SK-N-DZ (cell line): Measurements from ENCODE around the gene HSPG2.
"Not testable (repeated sequence)": the region's sequence is repeated elsewhere in the genome, so short reads cannot be mapped to it uniquely, and the experiment has no call there.

Experiments
- DNase-seq: peaks from one replicate; pipeline ENCODE4 v3.0.0-alpha.2; 2015; ENCODE audit warnings: low spot score

HSPG2 gene

DNA sequence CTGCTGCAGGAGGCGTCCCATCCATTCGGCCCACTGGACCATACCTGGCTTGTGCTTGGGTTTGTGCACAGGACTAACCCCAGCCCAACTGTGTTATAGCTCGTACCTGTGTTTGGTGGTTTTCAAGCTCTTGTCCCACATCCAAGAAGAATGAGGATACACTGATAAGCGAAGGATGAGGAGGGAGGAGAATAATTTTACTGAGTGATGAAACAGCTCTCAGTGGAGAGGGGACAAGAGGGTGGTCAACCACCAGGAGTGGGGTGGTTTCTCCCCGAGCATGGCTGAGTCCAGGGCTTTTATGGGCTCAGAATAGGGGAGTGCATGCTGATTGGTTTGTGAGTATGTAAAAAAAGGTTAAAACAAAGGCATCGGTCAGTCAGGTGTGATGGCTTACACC is 142.0 kb downstream of the HSPG2 start:
- DNase-seq = no peak

DNA sequence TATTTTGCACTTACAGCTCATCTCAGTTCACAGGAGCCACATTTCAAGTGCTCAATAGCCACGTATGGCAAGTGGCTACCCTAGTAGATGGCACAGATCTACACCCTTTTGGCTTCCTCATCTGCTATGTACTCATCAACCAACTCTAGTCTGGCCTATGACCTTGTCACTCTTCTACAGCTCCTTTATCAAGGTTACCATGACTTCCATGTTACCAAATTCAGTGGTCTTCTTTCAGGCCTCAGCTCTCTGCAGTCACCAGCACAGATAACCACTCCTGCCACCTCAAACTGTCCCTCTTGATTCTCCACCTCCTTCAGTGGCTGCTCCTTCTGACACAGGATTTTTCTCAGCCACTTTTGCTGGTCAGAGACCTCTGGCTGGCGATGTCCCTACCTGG is 142.5 kb downstream of the HSPG2 start:
- DNase-seq = no peak

DNA sequence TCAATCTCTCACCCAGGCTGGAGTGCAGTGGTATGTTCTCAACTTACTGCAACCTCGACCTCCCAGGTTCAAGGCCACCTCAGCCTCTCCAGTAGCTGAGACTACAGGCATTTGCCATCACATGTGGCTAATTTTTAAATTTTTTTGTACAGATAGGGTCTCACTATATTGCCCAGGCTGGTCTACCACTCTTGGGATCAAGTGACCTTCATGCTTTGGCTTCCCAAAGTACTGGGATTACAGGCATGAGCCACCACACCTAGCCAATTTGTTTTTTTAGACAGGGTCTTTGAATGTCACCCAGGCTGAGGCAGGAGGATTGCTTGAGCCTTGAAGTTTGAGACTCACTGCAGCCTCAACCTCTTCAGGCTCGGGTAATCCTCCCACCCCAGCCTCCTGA is 144.0 kb downstream of the HSPG2 start:
- DNase-seq = no peak

DNA sequence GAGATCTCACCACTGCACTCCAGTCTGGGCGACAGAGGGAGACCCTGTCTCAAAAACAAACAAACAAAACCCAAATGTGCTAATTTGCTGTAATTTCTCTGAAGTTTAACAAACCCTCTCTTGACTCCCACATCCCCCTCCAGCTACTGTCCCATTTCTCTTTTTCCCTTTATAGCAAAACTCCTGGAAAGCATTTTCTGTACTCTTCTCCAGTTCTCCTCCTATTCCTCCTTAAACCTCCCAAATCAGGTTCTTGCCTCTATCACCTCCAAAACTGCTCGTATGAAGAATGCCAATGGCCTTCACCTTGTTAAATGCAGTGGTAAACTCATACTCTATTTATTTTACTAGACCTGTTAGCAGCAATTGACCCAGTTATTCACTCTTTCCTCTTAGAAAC is 150.5 kb downstream of the HSPG2 start:
- DNase-seq = no peak

DNA sequence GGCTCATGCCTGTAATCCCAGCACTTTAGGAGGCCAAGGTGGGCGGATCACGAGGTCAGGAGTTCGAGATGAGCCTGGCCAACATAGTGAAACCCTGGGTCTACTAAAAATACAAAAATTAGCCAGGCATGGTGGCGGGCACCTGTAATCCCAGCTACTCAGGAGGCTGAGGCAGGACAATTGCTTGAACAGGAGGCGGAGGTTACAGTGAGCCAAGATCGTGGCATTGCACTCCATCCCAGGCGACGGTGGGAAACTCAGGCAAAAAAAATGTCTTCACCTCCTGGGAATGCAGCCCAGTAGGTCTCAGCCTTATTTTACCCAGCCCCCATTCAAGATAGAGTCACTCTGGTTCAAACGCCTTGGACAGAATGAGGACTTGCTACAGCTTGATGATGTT is 151.3 kb downstream of the HSPG2 start:
- not testable (repeated sequence) for DNase-seq

DNA sequence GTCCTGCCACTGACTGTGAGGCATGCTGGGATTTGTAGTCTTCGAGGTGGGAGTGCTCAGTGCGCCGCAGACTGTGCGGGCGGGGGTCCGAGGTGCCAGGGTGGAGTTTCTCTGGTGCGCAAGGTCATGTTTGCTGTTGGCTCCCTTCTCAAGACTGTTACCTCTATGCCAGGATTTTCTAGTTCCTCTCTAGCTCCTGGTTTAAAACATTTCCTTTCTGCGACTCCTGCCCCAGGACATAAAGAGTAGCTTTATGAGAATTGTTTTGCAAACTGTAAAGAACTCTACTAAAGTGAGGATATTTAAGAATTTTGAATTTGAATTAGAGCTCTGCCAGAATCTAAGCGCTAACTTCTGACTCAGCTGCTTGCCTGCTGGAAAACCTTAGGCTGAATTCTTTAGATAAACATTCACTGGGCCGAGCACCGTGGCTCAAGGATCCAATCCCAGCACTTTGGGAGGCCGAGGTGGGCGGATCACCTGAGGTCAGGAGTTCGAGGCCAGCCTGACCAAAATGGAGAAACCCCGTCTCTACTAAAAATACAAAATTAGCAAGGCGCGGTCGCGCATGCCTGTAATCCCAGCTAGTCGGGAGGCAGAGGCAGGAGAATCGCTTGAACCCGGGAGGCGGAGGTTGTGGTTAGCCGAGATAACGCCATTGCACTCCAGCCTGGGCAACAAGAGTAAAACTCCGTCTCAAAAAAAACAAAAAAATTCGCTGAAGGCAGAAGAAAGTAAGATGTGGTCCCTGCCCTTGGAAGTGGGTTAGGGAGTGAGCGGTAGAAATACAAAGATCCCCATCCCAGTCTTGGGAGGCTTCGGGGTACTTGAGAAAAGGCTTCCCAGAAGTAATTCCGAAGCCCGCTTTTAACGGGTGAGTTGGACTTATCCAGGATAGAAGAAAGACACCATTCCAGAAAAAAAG is 153.2 kb downstream of the HSPG2 start:
- peak; percentile 95 for DNase-seq

DNA sequence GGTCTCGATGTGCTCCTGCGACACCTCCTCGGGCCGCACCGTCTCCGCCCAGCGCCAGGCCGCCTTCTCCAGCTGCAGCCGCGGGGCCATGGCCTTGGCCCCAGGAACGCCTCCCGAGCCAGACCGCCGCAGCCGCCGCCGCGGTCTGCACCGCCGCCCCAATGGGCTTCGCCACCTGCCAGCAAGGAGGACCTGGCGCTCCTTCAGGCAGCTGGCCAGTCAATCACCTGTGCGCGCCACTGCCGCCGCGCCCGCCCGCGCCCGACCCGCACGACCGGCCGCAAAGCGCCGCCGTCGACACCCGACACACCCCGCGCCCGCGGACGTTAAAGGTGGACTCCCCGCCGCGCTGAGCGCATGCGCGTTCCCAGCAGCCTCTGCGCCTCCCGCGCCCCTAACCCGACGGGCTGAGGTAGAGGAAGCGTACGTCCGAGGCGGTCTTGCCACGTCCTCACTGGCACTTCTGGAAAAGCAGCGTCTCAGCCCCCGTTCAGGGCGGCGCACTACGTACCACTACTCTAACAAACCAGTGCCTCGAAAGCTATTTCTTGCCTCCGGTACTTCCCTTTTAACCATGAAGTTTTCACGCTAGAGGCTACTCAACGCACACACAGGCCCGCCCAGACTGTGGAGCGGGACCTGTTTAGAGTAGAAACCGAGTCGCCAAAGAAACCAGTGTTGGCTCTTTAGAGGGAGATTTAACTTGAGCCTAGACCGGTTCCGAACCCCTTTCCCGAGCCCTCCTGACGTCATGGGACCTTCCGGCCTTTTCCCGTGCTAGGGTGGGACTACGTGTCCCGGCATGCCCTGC is 154.0 kb downstream of the HSPG2 start, which contains the start of gene USP48:
Gene USP48 (minus strand): TSS at position 282 of the 811 bp plus-strand sequence. CDS start 192 bp downstream, at position 90.
- DNase-seq = peak; percentile 95

DNA sequence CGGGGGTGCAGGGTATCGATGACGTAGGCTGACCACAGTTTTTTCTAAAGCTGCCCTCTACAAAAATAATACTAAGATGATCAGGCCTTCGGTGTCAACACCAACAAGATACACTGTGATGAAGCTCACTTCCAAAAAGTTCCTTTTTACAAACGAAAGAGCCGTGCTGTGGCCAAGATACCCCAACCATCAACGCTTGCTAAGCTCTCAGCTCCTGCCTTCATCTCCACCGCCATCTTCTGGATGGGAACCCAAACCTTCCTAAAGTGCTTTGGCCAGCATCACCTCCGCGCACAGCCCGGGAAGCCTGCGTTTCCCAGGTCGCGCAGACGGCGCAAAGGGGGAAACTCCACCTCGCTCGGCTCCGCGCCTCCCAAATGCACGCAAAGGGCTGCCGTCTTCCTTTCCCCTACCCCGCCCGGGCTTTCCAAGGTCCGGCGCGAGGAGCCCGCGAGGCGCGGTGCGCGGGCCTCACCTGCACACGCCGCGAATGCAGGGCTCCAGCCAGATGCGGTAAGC is 154.7 kb downstream of the HSPG2 start:
- DNase-seq = peak; percentile 43

DNA sequence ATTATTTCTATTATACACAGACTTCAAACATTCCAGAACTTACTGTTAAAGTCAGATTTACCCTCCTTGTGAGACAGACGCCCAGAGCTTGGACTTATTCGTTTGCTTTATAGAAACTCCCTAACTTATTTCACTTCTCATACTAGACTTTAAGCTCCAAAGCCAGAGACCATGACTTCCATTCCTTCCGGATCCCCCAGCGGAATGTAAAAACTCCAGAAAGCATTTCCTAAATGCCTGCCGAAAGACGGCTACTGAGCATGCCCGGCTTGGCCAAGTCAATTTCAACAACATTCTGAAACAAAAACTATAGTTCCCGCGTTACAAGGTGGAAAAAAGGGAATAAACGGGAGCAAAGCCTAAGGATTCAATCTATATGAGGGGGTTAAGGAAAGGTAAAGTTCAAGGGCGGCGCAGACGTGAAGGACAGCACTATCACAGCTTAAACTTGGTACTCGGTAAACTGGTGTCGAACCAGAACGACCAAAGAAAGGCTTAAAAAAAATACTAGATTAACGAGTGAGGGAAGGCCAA is 155.2 kb downstream of the HSPG2 start:
- DNase-seq = peak; percentile 5

DNA sequence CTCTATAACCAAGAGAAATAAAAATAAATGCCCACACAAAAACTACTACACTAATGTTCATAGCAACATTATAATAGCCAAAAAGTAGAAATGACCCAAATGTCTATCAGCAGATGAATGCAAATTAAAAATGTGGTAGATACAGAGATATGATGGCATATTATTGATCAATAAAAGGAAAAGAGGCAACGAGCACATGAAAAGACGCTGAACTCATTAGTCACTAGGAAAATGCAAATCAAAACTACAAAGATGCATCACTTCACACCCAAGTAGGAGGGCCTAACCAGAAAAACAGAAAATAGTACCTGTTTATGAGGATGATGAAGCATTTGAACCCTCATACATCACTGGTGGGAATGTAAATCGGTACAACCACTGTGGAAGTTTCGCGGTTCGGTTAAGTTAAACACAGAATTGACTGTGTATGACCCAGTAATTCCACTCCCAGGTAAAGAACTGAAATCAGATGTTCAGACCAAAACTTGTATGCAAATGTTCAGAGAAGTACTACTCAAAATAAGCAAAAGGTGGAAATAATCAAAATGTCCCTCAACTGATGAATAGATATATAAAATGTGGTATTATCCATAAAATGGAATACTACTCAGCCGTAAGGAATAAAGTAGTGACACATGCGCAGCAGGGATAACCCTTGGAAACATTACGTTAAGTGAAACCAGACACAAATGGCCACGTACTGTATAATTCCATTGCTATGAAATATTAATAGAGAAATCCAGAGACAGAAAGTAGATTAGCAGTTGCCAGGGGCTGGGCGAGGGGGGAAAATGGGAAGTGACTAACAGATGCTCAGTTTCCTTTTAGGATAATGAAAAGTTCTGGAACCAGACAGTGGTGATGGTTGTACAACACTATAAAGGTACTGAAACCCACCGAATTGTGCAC is 157.2 kb downstream of the HSPG2 start:
- no peak for DNase-seq

DNA sequence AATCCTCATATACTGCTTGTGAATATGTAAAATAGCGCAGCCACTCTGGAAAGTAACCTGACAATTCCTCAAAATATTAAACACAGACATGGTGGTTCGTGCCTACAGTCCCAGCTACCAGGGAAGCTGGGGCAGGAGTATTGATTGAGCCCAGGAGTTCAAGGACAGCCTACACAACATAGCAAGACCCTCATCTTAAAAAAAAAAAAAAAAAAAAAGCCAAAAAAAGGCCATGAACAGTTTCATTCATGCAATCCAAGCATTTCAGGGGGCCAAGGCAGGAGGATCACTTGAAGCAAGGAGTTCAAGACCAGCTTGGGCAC is 158.7 kb downstream of the HSPG2 start:
- DNase-seq = no peak

DNA sequence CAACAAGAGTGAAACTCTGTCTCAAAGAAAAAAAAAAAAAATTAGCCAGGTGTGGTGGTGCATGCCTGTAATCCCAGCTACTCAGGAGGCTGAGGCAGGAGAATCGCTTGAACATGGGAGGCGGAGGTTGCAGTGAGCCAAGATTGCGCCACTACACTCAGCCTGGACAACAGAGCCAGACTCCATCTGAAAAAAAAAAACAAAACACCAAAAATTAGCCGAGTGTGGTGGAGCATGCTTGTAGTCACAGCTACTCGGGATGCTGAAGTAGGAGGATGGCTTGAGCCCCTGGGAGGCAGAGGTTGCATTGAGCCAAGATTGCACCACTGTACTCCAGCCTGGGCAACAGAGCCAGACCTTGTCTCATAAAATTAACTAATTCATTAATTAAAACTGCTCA is 160.2 kb downstream of the HSPG2 start:
- DNase-seq = not testable (repeated sequence)

DNA sequence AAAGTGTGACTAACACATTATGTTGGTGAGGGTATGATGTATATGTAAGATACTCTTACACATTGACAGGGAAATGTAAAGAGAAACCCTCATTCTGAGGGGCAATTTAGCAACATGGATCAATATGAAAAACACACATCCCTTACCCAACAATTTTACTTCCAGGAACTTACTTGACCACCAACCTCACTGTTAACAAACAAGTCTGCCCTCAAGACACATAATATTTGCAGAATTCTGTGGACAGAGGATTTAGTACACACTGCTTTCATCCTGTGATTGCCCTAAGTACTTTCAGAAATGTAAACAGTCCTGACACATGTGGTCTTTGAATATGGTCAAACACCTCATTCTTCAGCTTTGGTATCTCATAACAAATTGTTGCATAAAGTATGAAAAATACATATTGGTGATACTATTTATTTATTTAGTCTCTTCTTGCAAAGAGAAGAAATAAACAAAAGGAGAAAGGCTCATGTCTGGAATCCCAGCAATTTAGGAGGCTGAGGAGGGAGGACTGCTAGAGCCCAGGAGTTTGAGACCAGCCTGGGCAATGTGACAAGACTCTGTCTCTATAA is 161.0 kb downstream of the HSPG2 start:
- no peak for DNase-seq

DNA sequence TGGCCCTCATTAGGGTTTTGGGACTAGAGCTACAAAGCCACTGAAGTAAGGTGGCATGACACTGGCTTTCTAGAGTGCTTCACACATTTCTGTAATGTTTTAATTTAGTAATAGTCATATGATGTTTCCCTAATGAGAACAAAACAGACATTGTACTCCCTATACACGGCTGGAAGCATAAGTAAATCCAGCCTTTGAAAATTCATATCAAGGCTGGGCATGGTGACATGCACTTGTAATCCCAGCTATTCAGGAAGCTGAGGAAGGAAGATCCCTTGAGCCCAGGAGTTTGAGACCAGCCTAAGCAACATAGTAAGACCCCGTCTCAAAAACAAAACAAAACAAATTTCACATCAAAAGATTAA is 161.6 kb downstream of the HSPG2 start:
- no peak for DNase-seq

DNA sequence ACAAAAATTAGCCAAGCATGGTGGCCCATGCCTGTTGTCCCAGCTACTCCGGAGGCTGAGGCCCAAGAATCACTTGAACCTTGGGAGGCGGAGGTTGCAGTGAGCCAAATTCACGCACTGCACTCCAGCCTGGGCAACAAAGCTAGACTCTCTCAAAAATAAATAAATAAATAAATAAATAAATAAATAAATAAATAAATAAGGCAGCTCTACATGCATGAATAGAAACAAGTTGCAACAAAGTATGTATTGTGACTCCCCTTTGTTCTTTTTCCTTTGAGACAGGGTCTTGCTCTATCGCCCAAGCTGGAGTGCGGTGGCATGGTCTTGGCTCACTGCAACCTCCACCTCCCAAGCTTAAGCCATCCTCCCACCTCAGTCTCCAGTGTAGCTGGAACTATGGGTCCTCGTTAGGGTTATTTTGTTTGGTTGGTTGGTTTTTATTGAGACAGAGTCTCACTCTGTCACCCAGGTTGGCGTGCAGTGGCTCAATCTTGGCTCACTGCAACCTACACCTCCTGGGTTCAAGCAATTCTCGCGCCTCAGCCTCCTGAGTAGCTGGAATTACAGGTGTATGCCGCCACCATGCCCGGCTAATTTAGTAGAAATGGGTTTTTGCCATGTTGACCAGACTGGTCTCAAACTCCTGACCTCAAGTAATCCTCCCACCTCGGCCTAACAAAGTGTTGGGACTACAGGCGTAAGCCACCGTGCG is 162.1 kb downstream of the HSPG2 start:
- DNase-seq = no peak

DNA sequence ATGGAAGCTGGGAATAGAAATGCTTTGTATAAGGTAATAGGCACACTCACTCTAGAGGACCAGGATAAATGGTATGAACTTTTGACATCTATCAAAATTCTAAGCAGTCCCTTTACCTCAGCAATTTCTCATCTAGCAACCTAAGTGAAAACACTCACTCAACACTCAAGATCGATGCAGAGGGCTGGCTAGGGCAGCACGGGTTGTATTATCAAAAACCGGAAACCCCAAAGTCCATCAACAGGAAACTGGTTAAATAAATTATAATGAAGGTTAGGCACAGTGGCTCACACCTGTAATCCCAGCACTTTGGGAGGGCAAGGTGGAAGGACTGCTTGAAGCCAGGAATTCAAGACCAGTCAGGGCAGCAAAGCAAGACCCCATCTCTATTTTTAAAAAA is 163.5 kb downstream of the HSPG2 start:
- DNase-seq = no peak
